Measurements from ENCODE around the gene BICC1.
"Not testable (repeated sequence)": the region's sequence is repeated elsewhere in the genome, so short reads cannot be mapped to it uniquely, and the experiment has no call there.

Gene BICC1

GRCh38 chr10:58567652-58568051 is 55.0 kb downstream of the BICC1 start:
- DNase-seq (ENCODE audit: low read depth, low spot score): no peak

GRCh38 chr10:58568428-58568935 is 55.8 kb downstream of the BICC1 start:
- DNase-seq (ENCODE audit: low read depth, low spot score): no peak

GRCh38 chr10:58570307-58570723 is 57.6 kb downstream of the BICC1 start:
- DNase-seq (ENCODE audit: low read depth, low spot score): no peak

- no peak for DNase-seq (ENCODE audit: low read depth, low spot score)
Observed at GRCh38 chr10:58570979-58571378, 58.3 kb downstream of the BICC1 start.

- DNase-seq (ENCODE audit: low read depth, low spot score): no peak
Observed at GRCh38 chr10:58573144-58573543, 60.5 kb downstream of the BICC1 start.

GRCh38 chr10:58574058-58574457 is 61.4 kb downstream of the BICC1 start:
- no peak for DNase-seq (ENCODE audit: low read depth, low spot score)

- no peak for DNase-seq (ENCODE audit: low read depth, low spot score)
Observed at GRCh38 chr10:58575491-58575890, 62.8 kb downstream of the BICC1 start.

- no peak for DNase-seq (ENCODE audit: low read depth, low spot score)
Observed at GRCh38 chr10:58576751-58577436, 64.2 kb downstream of the BICC1 start.

GRCh38 chr10:58577437-58577777 is 64.7 kb downstream of the BICC1 start:
- no peak for DNase-seq (ENCODE audit: low read depth, low spot score)

GRCh38 chr10:58578366-58578765 is 65.7 kb downstream of the BICC1 start:
- no peak for DNase-seq (ENCODE audit: low read depth, low spot score)

GRCh38 chr10:58579011-58579655 is 66.5 kb downstream of the BICC1 start:
- DNase-seq (ENCODE audit: low read depth, low spot score): no peak

GRCh38 chr10:58582045-58582444 is 69.4 kb downstream of the BICC1 start:
- DNase-seq (ENCODE audit: low read depth, low spot score): no peak

GRCh38 chr10:58585435-58585834 is 72.8 kb downstream of the BICC1 start:
- no peak for DNase-seq (ENCODE audit: low read depth, low spot score)

- no peak for DNase-seq (ENCODE audit: low read depth, low spot score)
Observed at GRCh38 chr10:58586282-58587245, 73.9 kb downstream of the BICC1 start.

GRCh38 chr10:58587676-58588075 is 75.0 kb downstream of the BICC1 start:
- DNase-seq (ENCODE audit: low read depth, low spot score): no peak

- DNase-seq (ENCODE audit: low read depth, low spot score): no peak
Observed at GRCh38 chr10:58588673-58589265, 76.1 kb downstream of the BICC1 start.

GRCh38 chr10:58590152-58590840 is 77.6 kb downstream of the BICC1 start:
- no peak for DNase-seq (ENCODE audit: low read depth, low spot score)

- DNase-seq (ENCODE audit: low read depth, low spot score): no peak
Observed at GRCh38 chr10:58590924-58591323, 78.3 kb downstream of the BICC1 start.

GRCh38 chr10:58593008-58593407 is 80.3 kb downstream of the BICC1 start:
- DNase-seq (ENCODE audit: low read depth, low spot score): no peak

GRCh38 chr10:58597211-58597610 is 84.5 kb downstream of the BICC1 start:
- DNase-seq (ENCODE audit: low read depth, low spot score): not testable (repeated sequence)

GRCh38 chr10:58599927-58600553 is 87.4 kb downstream of the BICC1 start:
- DNase-seq (ENCODE audit: low read depth, low spot score): no peak
